Liver (tissue), 9 donors: ENCODE measurements around the gene CDH23. TPM values are rescaled to one million over a fixed set of nuclear protein-coding genes. Genes with fewer than 3 reads are reported as not detected.

Experiments used
- DNase-seq: peaks from one replicate; pipeline ENCODE4 v3.0.0-alpha.2; 2017; ENCODE audit warnings: low spot score
- H3K27ac ChIP-seq, 2 donors: one replicate each; pipeline ENCODE4 v1.7.0; 2013; ENCODE audit warnings: inconsistent platforms in 2 of 2, low read length in 2 of 2, control low read depth in 1 of 2, low read depth in 1 of 2, mild to moderate bottlenecking in 1 of 2
- H3K27me3 ChIP-seq, 4 donors: one replicate each; pipeline versions ENCODE4 v1.6.1 to v1.7.0; 2013; ENCODE audit warnings: low read length in 3 of 4, inconsistent platforms in 1 of 4, mild to moderate bottlenecking in 1 of 4, moderate library complexity in 1 of 4; ENCODE audit not compliant: control insufficient read depth in 4 of 4, insufficient read depth in 4 of 4
- H3K36me3 ChIP-seq, 4 donors: one replicate each; pipeline versions ENCODE4 v1.6.1 to v1.7.0; 2013; ENCODE audit warnings: low read length in 3 of 4, mild to moderate bottlenecking in 3 of 4, low read depth in 1 of 4, moderate library complexity in 1 of 4; ENCODE audit not compliant: control insufficient read depth in 4 of 4, insufficient read depth in 3 of 4
- H3K4me1 ChIP-seq, 4 donors: one replicate each; pipeline versions ENCODE4 v1.6.1 to v1.7.0; 2013; ENCODE audit warnings: low read length in 3 of 4, mild to moderate bottlenecking in 3 of 4, moderate library complexity in 1 of 4; ENCODE audit not compliant: control insufficient read depth in 4 of 4, insufficient read depth in 4 of 4
- H3K4me3 ChIP-seq, 3 donors: one replicate each; pipeline versions ENCODE4 v1.6.1 to v1.7.0; 2013; ENCODE audit warnings: low read length in 3 of 3, control low read depth in 1 of 3, low read depth in 1 of 3, mild to moderate bottlenecking in 1 of 3
- H3K9ac ChIP-seq, 2 donors: one replicate each; pipeline ENCODE4 v1.7.0; 2013; ENCODE audit warnings: low read length in 2 of 2, mild to moderate bottlenecking in 2 of 2, moderate library complexity in 2 of 2, control low read depth in 1 of 2, low read depth in 1 of 2
- H3K9me3 ChIP-seq, 4 donors: one replicate each; pipeline versions ENCODE4 v1.6.1 to v1.7.0; 2013; ENCODE audit warnings: low read length in 3 of 4; ENCODE audit not compliant: control insufficient read depth in 4 of 4
- EGR1 ChIP-seq, 2 donors: IDR thresholded peaks; 2 replicates each; pipeline ENCODE4 v1.6.1; 2016 to 2018; ENCODE audit warnings: antibody characterized with exemption in 2 of 2, low read depth in 2 of 2
- HNF4G ChIP-seq: IDR thresholded peaks from 2 replicates; pipeline ENCODE4 v1.6.1; 2016; ENCODE audit warnings: antibody characterized with exemption
- JUND ChIP-seq, 2 donors: IDR thresholded peaks; 2 replicates each; pipeline ENCODE4 v1.6.1; 2016; ENCODE audit warnings: antibody characterized with exemption in 2 of 2
- NR2F2 ChIP-seq: IDR thresholded peaks from 2 replicates; pipeline ENCODE4 v1.6.1; 2016; ENCODE audit warnings: antibody characterized with exemption
- RAD21 ChIP-seq, 2 donors: IDR thresholded peaks; 2 replicates each; pipeline ENCODE4 v1.6.1; 2016; ENCODE audit warnings: antibody characterized with exemption in 2 of 2, mild to moderate bottlenecking in 2 of 2
- RXRA ChIP-seq, 2 donors: IDR thresholded peaks; 2 replicates each; pipeline ENCODE4 v1.6.1; 2017 to 2018; ENCODE audit warnings: antibody characterized with exemption in 2 of 2, mild to moderate bottlenecking in 1 of 2
- TAF1 ChIP-seq: conservative IDR thresholded peaks from 2 replicates; pipeline ENCODE4 v1.6.1; 2016; ENCODE audit warnings: antibody characterized with exemption, mild to moderate bottlenecking
- YY1 ChIP-seq: IDR thresholded peaks from 2 replicates; pipeline ENCODE4 v1.6.1; 2016; ENCODE audit warnings: antibody characterized with exemption, mild to moderate bottlenecking
- WGBS: extraction: QIAGEN DNeasy Blood & Tissue Kit; methylation state at CpG from one replicate; pipeline ENCODE4 v1.1.7; 2013; 5-methylcytosine and 5-hydroxymethylcytosine counted together
- polyA plus RNA-seq, 2 donors: library from polyadenylated mRNA; stranded (reverse) in 1 of 2; unstranded in 1 of 2; fragments of 200-250 nt in 1 of 2; fragments of >200 nt in 1 of 2; fragmentation: Nextera tagmentation in 1 of 2; extraction: Ambion mirVana in 1 of 2; gene quantifications; one replicate each; pipeline versions ENCODE4 v1.2.1 to v1.2.3, GENCODE V29; 2013 to 2015
- total RNA-seq, 2 donors: library from RNA; depleted of rRNA; stranded (reverse); fragments of >200 nt; gene quantifications; one replicate each; pipeline ENCODE4 v1.2.3, GENCODE V29; 2014
- TF ChIP-seq, protein P1 (sequence below): IDR thresholded peaks from 2 replicates; pipeline ENCODE4 v1.6.1; 2016; ENCODE audit warnings: antibody characterized with exemption
- TF ChIP-seq, protein P2 (sequence below): IDR thresholded peaks from 2 replicates; pipeline ENCODE4 v1.6.1; 2016; ENCODE audit warnings: antibody characterized with exemption, mild to moderate bottlenecking
- TF ChIP-seq, protein P3 (sequence below): IDR thresholded peaks from 2 replicates; pipeline ENCODE4 v1.6.1; 2016; ENCODE audit warnings: antibody characterized with exemption
- donor health status: healthy.
- donor health status: healthy.
- donor health status: healthy.
- donor health status: healthy.
- donor health status: healthy.

Gene CDH23
- total and polyA plus RNA-seq, 4 donors = 1.5 to 4.7 (median 3.4) TPM

DNA sequence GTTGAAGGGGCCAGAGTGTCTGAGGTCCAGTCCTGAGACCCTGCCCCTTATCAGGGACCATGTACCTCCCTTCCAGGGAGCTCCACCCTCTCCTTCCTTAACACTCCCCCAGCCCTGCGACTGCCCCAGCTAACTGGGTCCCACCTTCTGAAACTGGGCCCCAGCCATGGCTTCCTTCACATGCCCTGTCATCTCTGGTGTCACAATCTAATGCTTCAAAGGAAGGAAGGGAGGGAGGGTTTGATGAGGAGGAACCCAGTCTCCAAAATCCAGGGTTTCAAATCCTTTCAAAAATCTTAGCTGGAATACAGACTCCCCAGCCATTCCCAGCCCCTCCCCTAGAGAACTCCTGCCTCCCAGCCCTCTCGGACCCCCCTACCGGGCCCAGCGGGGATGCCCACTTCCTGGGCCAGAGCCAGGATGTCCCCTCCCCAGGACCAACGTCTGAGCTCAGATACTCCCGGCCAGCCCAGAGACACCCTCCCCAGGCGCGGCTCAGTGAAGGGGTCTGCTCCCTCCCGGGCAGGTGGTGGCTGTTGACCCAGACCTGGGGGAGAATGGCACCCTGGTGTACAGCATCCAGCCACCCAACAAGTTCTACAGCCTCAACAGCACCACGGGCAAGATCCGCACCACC is 304.9 kb downstream of the CDH23 start:
- Histone ChIP-seq H3K9me3 (no peaks in the 10 kb centered on the region), H3K36me3 (no peaks in the 10 kb centered on the region), H3K9ac (no peak overlapping the region), H3K4me3 (no peak overlapping the region), H3K4me1 (no peaks in the 10 kb centered on the region), H3K27me3 (no peaks in the 10 kb centered on the region), H3K27ac (no peak overlapping the region)
- WGBS = 83% methylated on average over 11 of the region's 11 CpGs
- no peak for DNase-seq
- TF ChIP-seq NR2F2 (no peak), JUND (IDR thresholded peaks at IDR 0.05) (no peak), EGR1 (IDR thresholded peaks at IDR 0.05; ENCODE audit: low read depth in 2 of 2) (no peak), HNF4G (no peak), TAF1 (no peak), YY1 (no peak)
- TF ChIP-seq, protein P1, sequence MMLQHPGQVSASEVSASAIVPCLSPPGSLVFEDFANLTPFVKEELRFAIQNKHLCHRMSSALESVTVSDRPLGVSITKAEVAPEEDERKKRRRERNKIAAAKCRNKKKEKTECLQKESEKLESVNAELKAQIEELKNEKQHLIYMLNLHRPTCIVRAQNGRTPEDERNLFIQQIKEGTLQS = no peak
- TF ChIP-seq, protein P2, sequence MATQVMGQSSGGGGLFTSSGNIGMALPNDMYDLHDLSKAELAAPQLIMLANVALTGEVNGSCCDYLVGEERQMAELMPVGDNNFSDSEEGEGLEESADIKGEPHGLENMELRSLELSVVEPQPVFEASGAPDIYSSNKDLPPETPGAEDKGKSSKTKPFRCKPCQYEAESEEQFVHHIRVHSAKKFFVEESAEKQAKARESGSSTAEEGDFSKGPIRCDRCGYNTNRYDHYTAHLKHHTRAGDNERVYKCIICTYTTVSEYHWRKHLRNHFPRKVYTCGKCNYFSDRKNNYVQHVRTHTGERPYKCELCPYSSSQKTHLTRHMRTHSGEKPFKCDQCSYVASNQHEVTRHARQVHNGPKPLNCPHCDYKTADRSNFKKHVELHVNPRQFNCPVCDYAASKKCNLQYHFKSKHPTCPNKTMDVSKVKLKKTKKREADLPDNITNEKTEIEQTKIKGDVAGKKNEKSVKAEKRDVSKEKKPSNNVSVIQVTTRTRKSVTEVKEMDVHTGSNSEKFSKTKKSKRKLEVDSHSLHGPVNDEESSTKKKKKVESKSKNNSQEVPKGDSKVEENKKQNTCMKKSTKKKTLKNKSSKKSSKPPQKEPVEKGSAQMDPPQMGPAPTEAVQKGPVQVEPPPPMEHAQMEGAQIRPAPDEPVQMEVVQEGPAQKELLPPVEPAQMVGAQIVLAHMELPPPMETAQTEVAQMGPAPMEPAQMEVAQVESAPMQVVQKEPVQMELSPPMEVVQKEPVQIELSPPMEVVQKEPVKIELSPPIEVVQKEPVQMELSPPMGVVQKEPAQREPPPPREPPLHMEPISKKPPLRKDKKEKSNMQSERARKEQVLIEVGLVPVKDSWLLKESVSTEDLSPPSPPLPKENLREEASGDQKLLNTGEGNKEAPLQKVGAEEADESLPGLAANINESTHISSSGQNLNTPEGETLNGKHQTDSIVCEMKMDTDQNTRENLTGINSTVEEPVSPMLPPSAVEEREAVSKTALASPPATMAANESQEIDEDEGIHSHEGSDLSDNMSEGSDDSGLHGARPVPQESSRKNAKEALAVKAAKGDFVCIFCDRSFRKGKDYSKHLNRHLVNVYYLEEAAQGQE = no peak

DNA sequence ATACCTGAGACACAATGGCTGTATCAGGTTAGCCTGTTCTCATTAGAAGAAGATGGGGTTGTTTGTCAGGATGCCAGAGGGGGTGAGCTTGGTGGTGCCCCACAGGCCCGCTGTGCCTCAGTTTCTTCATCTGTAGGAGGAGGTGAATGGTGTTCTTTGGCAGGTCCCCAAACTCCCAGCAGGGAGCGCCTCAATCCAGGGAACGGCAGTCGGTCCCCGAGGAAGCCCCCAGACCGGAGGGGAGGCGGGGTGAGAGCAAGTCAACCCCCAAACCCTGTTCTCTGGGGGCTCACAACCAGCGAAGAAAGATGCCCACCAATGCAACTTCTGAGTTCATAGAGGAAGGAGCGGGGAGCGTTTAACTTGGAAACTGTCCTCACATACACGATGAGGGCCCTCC is 306.9 kb downstream of the CDH23 start:
- Histone ChIP-seq H3K36me3 (no peaks in the 10 kb centered on the region), H3K4me3 (no peak overlapping the region), H3K4me1 (no peaks in the 10 kb centered on the region), H3K27me3 (no peaks in the 10 kb centered on the region), H3K27ac (no peak overlapping the region), H3K9ac (no peak overlapping the region), H3K9me3 (no peaks in the 10 kb centered on the region)
- WGBS = 88% methylated on average over 11 of the region's 11 CpGs
- TF ChIP-seq RAD21 (IDR thresholded peaks at IDR 0.05) = no peak
- TF ChIP-seq, protein P2 = no peak
- TF ChIP-seq RXRA (IDR thresholded peaks at IDR 0.05) = no peak
- TF ChIP-seq HNF4G = no peak
- TF ChIP-seq TAF1 = no peak
- TF ChIP-seq, protein P3, sequence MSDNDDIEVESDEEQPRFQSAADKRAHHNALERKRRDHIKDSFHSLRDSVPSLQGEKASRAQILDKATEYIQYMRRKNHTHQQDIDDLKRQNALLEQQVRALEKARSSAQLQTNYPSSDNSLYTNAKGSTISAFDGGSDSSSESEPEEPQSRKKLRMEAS = no peak
- DNase-seq = no peak
